AG08395 (cell line): ENCODE measurements around the gene LRRC1.

Experiments
- DNase-seq: peaks from one replicate; pipeline ENCODE4 v3.0.0; 2012; ENCODE audit warnings: mixed read lengths, low spot score

The LRRC1 gene

GRCh38 chr6:53815381-53816119, 20.7 kb downstream of the LRRC1 start:
- DNase-seq, result no peak

GRCh38 chr6:53818858-53819609, 24.2 kb downstream of the LRRC1 start:
- no peak for DNase-seq

DNA sequence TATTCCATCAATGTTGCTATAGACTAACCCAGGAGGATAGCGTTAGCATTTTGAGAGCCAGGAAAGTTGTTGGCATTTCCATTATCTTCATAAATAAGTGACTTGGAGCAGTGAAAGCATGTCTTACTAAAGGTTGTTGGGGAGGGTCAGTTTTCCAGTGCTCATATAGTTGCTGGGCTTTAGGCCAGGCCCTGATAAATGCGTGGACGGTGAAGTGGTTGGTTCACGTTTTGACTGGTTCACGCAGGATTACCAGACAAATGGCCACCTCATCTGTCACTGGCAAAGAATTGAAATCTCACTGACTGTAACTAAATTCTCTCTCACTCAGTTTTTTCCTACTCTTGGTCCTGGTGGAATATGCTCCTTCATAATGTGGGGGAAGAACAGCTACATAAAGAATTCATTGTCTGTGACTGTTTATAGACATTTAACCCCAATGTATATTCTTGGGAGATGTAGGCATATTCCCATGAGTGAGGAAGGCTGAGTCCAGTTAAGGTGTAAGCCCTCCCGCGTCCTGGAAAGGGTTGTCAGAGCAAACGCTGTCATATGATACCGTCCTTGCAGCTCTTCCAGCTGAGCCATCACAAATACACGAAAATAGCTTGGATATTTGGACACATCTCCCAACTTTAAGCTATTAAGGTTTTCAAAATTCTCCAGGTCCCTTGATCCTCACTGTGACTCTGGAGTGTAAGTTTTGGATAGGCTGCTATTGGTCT, 27.8 kb downstream of the LRRC1 start:
- no peak for DNase-seq

DNA sequence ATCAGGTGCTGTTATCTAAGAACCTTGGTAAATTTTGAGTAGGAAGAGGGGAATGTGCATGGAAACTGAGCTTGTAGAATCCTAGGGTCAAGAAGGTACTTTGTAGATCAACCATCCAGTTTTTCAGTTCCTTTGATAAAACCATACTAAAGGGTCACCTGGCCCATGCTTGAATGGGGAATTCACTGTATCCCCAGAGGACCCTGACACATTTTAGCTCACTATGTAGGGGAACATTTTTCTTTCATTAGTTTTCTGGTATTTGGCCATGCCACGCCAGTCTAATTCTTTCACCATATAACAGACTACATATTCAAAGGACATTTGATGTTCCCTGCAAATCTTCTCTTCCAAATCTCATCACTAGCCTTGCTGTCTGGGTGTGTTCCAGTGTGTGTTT, 29.9 kb downstream of the LRRC1 start:
- no peak for DNase-seq

DNA sequence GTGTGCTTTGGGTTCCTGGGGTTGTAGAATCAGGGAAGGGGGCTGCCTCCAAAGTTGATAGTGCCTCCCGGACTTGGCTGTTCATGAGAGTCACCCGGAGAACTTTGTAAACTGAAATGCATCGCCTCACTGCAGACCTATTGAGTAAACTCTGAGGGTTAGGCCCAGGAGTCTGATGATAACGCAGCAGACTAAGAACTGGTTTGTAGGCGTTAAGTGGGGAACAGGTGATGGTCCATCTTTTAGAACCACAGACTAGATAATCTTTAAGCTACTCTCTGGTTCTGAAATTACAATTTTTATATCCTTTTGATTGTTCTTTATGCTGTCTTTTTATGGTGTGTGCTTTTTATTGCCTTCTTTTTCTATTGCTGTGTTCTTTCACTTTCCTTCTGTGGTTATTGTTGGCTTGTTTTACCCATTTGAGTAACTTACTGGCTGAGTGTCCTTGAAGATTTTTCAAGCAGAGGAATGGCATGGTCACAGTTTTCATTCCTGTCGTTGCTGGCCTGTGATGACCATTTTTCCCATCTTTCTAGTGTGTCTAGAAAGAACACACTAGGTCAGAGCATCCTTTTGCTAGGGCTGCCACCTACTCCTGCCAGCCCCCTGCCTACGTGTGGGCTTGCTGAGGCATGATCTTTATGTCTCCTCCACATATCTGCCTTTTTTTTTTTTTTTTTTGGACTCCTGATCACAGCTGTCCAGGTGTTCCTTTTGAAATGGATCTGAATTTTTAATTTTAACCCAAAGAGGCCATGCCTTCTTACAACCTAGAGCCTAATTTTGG, 30.9 kb downstream of the LRRC1 start:
- DNase-seq, result peak; percentile 7

DNA sequence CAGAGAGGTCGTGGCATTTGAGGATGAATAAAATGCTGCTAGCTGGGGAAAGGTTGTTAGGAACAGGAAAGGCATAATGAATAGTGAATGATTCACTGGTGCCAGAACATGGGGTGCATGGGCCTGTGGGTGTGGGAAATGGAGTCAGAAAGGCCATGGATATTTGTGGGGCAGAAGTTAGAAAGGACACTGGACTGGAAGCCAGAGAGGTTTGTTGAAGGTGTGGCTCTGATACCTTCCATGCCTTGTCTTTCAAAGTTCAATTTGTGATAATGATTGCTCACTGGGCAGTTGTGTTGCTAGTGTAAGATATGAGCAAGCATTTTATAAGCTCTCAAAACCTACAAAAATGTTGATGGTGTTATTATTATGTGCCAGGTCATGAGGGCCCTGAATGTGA, 32.7 kb downstream of the LRRC1 start:
- no peak for DNase-seq

DNA sequence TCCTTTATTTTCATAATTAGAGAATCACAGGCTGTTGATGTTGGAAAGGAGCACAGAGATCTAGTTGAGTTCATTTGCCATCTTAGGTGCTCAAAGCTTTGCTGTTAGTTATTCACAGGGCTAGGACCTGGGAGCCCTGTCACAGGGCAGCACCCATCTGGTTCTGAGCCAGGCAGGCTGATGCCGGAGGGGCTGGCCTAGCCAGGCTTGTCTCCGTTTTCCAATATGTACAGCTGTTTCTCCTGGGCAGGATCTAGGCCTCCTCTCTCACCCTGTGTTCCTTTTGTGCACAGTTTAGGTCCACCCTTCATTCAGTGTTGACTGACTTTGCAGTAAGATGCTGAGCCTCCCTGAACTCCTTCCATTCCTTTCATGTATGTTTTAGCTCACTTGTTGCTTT, 33.4 kb downstream of the LRRC1 start:
- DNase-seq, result no peak

- no peak for DNase-seq
These were observed 34.3 kb downstream of the LRRC1 start for GRCh38 chr6:53828966-53829697.

- no peak for DNase-seq
These were observed 35.0 kb downstream of the LRRC1 start for GRCh38 chr6:53829698-53830221.

- no peak for DNase-seq
These were observed 35.6 kb downstream of the LRRC1 start for GRCh38 chr6:53830366-53830765.

DNA sequence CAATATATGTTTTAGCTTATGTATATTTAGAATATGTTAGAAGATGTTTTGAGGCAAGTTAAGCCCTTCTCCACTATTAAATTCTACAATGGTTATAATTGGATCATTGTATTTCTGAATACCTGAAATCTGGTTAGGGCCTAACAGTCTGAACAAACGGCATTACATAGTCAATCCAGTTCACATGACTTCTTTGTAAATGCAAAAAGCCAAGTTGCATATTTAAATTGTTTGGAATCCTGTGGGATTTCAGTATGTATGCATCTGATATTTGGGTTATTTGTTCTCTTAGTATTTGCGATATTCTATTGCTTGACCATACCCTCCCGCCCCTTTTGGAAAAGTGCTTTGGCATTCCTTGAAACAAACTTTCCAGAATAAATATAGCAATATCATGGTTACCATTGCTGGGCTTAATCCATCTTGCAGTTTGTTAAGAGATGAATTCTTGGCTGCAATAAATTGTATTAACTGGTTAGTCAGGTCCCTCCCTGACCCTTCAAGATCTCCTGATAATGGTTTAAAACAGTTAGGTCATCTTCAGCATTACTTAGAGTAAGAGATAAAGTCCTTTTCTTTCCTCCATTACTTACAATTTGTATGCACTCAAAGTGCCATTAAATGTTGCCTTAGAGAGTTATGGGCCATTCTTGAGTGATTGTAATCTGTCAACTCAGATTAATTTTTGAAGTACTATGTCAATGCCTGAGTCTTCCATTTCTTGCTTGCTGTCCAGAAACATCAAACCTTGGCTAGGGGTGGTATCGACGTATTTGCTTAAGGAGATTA, 36.5 kb downstream of the LRRC1 start:
- DNase-seq, result no peak

- no peak for DNase-seq
These were observed 37.3 kb downstream of the LRRC1 start for GRCh38 chr6:53831936-53832660.

- no peak for DNase-seq
These were observed 38.4 kb downstream of the LRRC1 start for GRCh38 chr6:53833155-53833554.

DNA sequence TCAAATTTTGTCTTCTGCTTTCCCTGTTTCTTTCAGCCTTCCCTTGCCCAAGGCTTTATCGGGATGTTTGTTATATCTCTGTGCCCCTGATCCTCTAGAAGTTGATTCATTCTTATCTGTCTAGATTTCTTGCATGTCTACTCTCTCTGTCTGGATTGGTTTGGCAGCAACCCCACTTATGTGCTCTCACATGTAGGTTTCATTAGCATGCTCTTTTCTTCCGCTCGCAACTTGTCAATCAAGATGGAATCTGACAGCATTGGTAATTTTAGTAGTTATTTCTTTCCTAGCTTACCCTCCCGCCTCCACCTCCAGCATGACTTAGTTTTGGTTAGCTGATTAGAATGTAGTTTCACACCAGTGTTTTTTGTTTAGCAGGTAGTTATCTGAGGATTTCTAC, 39.3 kb downstream of the LRRC1 start:
- no peak for DNase-seq

DNA sequence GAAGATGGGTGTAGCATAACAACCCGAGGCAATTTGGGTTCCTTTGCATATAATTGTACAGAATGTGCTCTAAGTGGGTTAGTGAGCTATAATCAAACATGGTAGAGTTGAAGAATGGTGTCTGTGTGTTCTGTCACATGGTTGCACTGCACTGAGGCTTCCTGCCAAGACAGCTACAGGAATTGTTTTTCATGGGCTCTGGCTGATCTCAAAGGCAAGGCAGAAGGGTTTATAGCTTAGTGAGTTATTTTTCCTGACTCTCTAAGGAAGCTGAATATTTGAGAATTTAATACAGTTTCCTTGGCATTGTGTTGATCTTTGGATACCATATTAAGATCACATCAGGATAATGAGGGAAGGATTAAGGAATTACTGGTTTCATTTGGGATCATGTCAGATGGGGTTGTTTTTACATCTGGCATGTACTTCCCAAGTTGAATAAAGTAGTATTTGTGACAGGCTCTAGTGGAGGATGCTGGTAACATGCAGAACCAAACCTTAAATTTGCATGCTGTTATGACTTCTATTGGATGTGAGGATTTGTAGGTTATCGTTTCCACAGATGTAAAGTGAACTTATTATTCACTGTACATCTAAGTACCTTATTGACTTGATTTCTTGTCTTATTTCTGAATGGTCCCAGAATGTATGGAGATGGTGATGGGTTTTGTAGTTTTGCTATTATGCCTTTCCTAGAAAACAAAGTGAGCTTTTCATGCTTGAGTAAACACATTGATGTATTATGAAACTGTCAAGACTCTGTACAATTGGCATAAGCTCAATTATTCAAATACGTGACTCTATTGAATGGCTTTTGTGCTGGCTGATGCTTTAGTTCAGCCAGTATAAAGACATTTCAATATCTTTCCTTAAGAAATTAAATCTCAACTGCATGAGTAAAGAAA, 43.3 kb downstream of the LRRC1 start:
- no peak for DNase-seq

- no peak for DNase-seq
These were observed 45.2 kb downstream of the LRRC1 start for GRCh38 chr6:53840027-53840426.

- no peak for DNase-seq
These were observed 50.7 kb downstream of the LRRC1 start for GRCh38 chr6:53845280-53846195.

DNA sequence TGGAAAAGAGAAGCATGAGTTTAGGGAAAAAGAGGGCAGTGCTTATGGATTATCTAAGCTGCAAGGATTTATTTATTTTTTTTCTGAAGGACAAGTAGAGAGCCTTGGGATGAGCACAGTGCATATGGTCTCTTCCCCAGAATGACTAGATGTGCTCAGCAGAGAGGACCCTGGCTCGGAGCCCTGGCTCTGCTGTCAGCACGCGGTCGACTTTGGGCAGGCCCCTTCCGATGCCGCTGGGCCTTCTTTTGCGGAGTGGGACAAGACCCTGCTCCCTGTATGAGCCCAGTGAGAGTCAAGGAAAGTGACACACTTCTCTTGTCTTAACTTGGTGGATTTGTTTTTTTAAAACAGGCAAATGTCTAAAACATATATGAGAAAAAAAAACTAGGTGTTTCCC, 51.4 kb downstream of the LRRC1 start:
- no peak for DNase-seq
